Skin of body (tissue), 2 donors: ENCODE measurements around the gene FARP1. TPM values are rescaled to one million over a fixed set of nuclear protein-coding genes. Genes with fewer than 3 reads are reported as not detected.
"Not testable (repeated sequence)": the region's sequence is repeated elsewhere in the genome, so short reads cannot be mapped to it uniquely, and the experiment has no call there.

Experiments used
- DNase-seq: peaks from one replicate; lab custom pipeline; 2025; lab: John Stamatoyannopoulos, UW
- total RNA-seq: library from RNA; depleted of rRNA; stranded (reverse); fragments of >200 nt; gene quantifications from one replicate; pipeline ENCODE4 v1.2.3, GENCODE V29; 2014

FARP1 gene
- total RNA-seq, 1 donor from 2014 or later, result 65.3 TPM

DNA sequence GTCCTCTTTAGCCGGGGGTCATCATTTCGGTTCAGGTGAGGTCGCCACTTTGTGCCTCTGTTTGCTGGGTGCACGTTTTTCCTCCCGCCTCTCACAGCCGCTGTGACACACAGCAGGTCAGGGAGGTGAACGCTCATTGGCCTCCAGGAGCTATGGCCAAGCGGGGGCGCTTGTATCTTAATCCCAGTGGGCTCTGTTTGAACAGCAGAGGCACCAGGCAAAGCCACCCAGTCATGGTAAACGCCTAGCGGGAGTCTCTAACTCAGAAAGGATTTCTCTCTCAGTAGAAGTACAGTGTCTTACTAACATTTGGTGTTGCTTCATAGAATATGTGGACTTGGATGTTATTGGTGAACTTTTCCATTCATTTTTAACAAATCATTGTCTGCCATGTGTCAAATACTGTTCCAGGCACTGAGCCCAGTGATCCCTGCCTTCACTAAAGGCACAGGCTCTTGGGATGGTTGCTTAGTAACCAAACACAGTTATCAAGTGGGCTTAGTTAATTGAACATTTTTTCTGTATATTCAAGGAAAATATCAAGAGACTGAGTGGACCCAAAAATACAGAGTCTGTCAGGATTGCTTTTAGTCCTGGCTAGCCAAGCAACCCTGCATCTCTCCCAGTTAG lies 247.3 kb downstream of the FARP1 start:
- peak; percentile 94 for DNase-seq

DNA sequence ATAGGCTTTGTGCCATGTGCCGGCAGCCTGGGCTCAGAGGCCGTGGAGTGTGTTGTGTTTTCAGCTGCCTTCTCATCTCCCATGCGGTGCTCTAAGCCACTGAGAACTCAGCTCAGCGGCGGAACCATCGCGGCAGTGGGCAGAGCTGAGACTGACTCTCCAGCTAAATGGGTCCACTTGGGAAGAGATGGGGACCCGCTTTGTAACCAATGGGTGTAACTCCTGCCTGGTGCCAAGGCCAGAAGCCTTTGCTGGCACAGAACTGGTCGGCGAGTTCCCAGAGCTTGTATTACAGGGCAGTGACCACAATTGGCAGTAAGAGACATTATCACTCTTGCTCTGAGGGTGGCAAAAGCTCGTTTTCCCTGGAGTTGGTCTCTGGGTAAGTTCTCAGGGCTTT lies 251.0 kb downstream of the FARP1 start:
- no peak for DNase-seq

- no peak for DNase-seq
Measured at GRCh38 chr13:98394820-98395510, 252.1 kb downstream of the FARP1 start.

- DNase-seq, result no peak
Measured at GRCh38 chr13:98396071-98396710, 253.3 kb downstream of the FARP1 start.

- DNase-seq, result no peak
Measured at GRCh38 chr13:98397221-98397620, 254.3 kb downstream of the FARP1 start.

GRCh38 chr13:98397861-98398260 lies 255.0 kb downstream of the FARP1 start:
- no peak for DNase-seq

DNA sequence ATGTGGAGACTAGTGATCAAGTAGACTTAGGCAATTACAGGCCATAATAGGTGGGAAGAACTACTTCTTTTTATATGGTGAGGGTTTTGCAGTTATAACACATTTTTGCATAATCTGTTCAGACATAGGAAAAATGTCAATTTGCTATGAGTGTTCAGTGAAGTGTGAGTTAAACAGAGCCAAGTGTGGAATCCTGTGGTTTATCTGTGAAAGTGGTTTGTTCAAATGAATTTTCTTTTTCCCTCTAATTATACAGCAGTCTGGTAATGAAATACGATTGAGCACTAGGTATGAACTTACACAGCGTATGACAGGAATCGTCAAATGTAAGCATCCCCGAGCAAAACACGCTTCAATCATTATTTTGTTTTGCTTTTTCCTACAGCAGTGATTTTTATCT lies 255.7 kb downstream of the FARP1 start:
- DNase-seq, result peak; percentile 48

DNA sequence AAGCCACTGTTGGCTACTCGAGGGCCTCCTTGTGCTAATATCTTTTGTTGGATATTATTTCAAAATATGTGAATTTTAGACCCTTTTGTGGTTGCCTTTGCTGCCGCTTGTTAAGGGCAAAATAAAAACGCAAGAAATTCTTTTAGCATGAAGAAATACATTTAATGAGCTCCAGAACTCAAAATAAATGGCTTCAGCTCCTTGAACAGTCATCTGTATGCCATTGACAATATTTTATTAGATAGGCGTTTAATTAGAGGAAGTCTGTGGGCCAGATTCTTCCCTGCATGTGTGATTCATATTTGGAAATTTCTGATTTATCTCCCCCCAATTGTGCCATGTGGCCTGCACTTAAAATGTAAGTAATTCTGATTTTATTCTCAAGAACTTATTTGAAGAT lies 256.9 kb downstream of the FARP1 start:
- DNase-seq, result peak; percentile 88

DNA sequence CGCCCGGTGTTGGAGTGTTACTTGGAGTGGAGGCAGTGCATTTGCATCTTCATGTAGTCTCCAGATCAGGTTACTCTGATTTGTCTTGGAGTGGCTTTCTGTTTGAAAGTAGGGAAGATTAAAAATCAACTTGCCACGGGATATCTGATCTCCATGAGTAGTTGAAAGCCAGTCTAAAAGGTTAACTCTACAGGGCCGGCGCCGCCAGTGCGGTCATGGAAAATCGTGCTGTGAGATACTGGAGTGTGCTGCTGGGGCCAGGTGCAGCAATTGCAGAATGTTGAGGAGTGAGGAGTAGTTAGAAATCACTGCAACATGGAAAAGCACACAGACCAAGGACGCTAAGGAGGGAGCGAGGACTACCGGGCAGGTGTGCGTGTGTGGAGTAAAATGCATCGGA lies 259.0 kb downstream of the FARP1 start:
- no peak for DNase-seq

DNA sequence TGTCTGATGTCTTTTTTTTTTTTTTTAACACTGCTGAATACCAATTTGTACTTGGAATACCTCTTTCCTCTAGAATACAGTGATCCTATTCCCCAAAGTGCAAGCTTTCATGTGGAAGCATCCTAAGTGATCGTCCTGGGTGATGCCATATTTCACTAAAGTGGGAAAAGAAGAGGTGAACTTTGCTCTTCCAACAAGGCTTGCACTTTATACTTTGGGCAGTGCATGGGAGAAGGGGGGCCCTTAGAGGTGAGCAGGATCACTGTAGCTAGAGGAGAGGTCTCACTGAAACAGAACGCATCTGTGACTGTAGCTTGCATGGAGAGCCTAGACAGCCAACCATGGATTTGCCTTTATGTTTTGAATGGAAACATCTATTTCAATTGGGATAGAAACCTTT lies 260.2 kb downstream of the FARP1 start:
- DNase-seq, result no peak

- peak; percentile 41 for DNase-seq
Measured at GRCh38 chr13:98405107-98405571, 262.2 kb downstream of the FARP1 start.

DNA sequence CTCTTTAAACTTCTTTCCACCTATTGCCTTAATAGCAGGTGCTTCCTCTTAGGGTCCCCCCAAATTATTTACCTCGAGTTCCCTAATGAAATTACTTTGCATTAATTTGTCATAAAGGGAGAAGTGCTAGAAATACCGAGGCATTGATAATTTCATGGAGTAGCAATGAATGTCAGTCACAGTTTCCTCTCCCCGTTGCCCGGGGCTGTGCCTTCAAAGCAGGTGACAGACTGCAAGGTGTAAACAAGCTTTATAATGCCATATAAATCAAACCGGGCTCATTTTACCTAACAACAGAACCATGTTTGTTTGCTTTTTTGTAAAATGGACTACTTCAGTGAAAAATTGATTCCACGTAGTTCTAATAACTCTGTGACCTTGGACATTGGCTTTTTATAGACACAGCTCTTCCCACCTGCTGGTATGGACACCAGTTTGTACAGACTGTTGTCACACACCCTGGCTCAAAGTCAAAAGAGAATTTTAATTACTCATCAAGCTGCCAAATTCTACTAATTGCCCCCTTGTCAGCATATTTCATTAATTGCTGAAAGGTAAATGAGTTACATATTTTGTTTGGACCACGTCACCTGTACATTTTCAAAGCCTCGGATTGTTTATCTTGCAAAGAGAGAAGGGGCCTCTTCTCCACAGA lies 262.9 kb downstream of the FARP1 start:
- no peak for DNase-seq

- DNase-seq, result no peak
Measured at GRCh38 chr13:98406427-98406826, 263.5 kb downstream of the FARP1 start.

- DNase-seq, result no peak
Measured at GRCh38 chr13:98406971-98407370, 264.1 kb downstream of the FARP1 start.

GRCh38 chr13:98407575-98407974 lies 264.7 kb downstream of the FARP1 start:
- DNase-seq, result no peak

- DNase-seq, result no peak
Measured at GRCh38 chr13:98409281-98409680, 266.4 kb downstream of the FARP1 start.

- DNase-seq, result peak; percentile 37
Measured at GRCh38 chr13:98410612-98411011, 267.7 kb downstream of the FARP1 start.

- no peak for DNase-seq
Measured at GRCh38 chr13:98411013-98411412, 268.1 kb downstream of the FARP1 start.

- peak; percentile 46 for DNase-seq
Measured at GRCh38 chr13:98411617-98412265, 268.8 kb downstream of the FARP1 start.

DNA sequence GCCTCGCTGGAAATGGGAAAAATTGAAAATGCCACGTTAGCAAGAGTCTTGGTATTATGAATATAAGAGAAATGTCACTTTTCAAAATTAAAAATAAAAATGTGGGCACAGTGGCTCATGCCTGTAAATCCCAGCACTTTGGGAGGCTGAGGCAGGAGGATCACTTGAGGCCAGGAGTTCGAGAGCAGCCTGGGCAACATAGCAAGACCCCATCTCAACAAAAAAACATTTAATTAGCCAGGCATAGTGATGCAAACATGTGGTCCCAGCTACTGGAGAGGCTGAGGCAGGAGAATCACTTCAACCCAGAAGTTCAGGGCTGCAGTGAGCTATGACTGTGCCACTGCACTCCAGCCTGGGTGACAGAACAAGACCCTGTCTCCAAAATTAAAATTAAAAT lies 270.4 kb downstream of the FARP1 start:
- DNase-seq, result not testable (repeated sequence)

DNA sequence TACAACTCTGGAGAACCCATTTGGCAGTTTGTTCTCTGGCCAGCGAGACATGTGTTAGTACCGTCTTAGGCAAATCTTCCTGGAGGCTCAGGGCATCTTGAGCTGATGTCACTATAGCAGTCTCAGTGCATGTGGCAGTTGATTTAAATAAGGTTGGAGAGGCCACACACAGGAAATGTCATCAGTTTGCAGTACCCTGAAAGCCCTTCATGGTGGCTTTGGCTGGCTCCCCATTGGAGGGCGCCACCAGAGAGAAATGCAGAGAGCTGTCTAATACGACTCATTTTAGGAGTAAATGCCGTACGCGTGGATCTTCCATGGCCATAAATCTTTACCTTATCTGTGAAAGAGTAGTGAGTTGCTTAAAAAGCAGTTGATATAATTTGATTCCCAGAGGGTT lies 270.9 kb downstream of the FARP1 start:
- DNase-seq, result no peak
